D721Med (cell line): ENCODE data around the gene SLC6A19.

Experiments
- DNase-seq: peaks from one replicate; pipeline ENCODE4 v3.0.0; 2011; ENCODE audit warnings: low spot score; ENCODE audit not compliant: insufficient read length
- FAIRE-seq: peaks from 2 replicates; lab custom pipeline; 2011; peaks lifted over from hg19 to GRCh38; lab: Jason Lieb, UNC
- CTCF ChIP-seq: IDR thresholded peaks from 2 replicates; pipeline ENCODE4 v1.5.1; 2012; ENCODE audit warnings: mild to moderate bottlenecking, control low read depth; ENCODE audit not compliant: insufficient read depth; ENCODE audit errors: missing control alignments

The SLC6A19 gene

GRCh38 chr5:1186351-1187233, 14.8 kb upstream of the SLC6A19 start:
- no peak for TF ChIP-seq CTCF
- no peak for DNase-seq
- no peak for FAIRE-seq

GRCh38 chr5:1187234-1187949, 14.0 kb upstream of the SLC6A19 start:
- no peak for FAIRE-seq
- no peak for DNase-seq
- no peak for TF ChIP-seq CTCF

- no peak for TF ChIP-seq CTCF
- no peak for FAIRE-seq
- no peak for DNase-seq
Observed at GRCh38 chr5:1187950-1188334, 13.5 kb upstream of the SLC6A19 start.

GRCh38 chr5:1188464-1188863, 12.9 kb upstream of the SLC6A19 start:
- TF ChIP-seq CTCF = no peak
- no peak for DNase-seq

GRCh38 chr5:1189269-1189668, 12.1 kb upstream of the SLC6A19 start:
- no peak for TF ChIP-seq CTCF
- DNase-seq (no peak), FAIRE-seq (no peak)

More at GRCh38 chr5:1188464-1188863, 12.9 kb upstream of the SLC6A19 start:
- FAIRE-seq = no peak

- no peak for FAIRE-seq
- DNase-seq = no peak
- no peak for TF ChIP-seq CTCF
Observed at GRCh38 chr5:1190278-1190677, 11.1 kb upstream of the SLC6A19 start.
